Activated effector memory CD4-positive, alpha-beta T cell treated with Interleukin-2 at 50 U/mL for 16 hours (primary cell): Measurements from ENCODE around the gene LSM6.
A peak's percentile ranks its signal among the peaks of the same experiment; 100 is the strongest.

Source experiments
- DNase-seq: peaks from one replicate; pipeline ENCODE4 v3.0.0-alpha.2; 2020

LSM6 gene

DNA sequence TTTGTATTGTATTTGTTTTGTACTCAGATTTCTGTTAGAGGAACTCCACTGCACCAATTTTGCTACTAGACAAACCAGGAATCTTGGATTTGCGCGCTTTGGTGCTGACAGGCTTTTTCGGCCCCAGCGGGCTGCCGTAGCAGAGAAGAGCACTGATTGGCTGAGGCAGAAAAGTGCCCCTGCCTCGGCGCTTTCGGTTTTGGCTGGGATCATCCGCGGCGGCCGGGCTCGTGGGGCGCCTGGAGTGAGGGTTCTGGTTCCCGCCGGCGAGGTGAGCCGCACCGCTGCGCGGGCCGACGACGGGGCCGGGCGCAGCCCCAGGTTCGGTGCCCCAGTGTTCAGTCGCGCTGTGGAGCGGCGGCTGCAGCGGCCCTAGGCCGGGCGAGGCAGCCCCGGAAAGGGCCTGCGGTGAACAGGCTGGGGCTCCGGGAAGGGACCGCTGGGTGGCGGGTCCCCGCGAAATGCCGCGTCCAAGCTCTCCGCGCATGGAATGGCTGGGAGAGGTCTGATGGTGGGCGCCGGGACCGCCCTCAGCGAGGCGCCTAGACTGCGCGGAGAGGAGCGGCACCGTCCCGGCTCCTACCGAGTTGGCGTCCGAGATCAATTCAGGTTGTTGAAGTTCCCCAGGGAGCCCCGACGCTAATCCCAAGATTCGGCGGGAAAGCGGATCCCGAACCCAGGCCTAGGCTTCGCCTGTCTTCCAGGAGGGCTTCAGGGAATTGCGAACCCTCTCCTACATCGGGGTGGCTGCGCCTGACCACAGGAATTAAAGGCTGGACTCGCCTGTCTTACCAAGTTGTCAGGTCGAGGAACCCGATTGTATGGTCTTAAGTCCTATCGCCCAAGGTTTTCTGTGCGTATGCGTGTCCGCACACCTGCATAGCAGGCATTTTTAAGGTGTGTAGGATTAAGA is at the start of gene LSM6:
LSM6 (plus strand) TSS at position 178 of the 913 bp plus-strand sequence. CDS start 7,204 bp downstream, outside the sequence.
- peak; percentile 74 for DNase-seq

DNA sequence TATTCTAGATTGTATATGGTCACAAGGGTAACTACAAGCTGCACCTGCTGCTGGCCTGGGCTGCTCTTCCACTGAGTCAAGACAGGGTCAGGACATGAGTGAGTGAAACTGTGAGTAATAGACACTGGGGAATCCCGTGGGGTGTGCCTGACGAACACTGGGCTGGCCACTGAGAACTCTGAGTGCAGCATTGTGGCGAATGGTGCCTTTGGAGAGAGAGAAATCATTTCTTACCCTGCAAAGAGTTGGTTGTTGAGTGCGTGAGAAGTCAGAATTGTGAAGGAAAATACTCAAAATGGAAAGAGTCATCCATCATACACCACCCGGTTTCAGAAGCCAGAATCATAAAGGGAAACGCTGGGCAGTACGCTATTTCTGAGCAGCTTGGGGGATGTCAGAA is 43.1 kb upstream of the LSM6 start:
- DNase-seq, result no peak

DNA sequence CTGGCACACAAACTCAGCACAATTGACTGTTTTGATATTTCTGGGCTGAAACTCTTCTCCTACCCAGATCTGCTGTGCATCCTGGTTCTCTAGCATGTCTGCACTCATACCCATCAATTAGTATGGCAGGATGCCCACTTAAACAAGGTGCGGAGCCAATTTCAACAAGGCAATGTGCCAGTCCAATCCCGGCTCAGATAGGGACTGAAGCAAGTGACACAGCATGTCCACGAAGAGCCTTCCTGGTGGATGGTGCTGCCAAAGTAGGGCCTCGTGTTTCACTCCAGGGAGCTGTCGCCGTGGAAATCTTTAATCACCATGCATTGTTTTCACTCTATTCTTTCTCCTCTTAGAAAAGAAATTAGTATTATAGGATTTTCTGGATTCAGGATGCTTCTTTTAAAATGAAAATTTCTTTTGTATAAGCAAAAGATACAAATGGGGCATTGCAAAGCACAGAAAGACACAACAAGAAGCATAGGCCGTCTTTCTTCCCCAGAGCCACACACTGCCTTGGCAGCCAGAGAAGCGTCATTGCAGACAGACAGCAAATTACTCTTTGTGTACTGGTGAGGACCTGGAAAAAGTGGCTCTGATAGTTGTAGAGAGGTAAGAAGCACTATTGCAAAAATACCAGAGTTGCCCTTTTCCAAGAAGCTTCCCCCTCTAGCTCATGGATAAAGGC is 40.6 kb upstream of the LSM6 start:
- DNase-seq, result no peak

DNA sequence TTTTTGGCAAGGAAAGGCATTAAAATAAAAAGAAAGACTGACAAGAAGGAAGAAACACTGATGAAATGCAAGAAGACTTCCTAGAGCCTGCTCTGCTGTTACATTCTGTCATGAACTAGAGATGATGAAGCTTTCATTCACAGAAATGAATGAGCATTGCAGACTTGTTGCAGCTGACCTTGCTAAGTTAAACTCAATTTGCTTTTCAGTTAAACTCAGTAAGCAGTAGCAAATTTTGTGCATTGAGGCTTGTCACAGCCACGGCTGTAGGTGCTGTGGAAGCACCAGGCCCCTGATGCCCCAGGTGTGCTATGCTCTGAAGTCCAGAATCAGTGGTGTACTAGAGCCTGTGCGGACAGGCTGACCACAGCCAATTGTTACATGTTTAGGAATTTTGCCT is 39.6 kb upstream of the LSM6 start:
- no peak for DNase-seq

DNA sequence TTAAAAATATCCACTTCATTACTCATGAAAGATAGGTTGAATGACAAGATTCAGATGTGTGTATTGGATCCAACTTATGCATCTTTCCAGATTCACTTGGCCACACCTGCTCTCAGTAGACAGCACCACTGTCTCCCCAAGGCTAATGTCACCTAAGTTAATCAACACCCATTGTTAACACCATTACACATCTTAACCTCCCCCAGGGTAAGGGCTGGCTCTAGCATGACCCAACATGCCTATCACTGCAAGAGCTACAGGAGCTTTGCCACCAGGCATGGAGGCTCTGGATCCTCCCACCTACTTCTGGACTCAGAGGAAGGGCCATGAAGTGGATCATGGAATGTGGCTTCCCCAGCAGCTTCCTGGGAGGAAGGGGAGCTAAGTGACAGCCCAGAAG is 32.8 kb upstream of the LSM6 start:
- DNase-seq, result no peak

DNA sequence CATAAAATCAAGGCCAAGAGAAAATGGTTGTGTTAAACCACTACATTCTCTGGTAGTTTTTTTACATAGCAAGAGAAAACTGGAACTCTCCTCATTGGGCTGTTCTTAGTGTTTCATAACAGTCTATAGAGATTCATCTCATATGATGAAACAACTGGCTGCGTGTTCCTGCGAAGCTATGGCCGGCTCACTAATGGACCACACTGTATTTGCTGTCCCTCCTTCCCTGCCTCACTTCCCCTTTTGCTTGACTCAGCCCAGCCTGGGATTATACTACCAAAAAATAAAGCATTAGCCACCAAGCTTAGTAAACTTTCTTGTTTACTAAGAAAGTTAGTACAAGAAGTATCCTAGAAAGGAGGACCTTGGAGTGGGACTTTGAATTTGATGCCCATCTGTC is 31.6 kb upstream of the LSM6 start:
- DNase-seq, result no peak

DNA sequence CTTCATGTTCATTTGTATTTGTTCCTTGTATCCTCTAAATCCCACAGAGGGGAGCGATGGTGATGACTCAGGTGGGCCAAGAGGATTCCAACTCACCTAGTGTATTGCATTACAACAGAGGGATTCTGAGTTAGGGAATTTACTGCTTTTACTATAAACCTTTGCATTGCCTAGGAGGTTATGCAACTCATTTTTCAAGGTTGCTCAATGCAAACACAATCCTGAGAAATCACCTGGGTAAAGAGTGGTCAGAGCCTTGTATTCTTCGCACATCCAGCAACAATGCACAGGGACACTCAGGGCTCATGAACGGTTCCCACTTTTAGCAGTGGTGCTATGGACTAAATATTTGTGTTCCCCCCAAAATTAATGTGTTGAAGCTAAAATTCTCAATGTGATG is 28.6 kb upstream of the LSM6 start:
- no peak for DNase-seq

DNA sequence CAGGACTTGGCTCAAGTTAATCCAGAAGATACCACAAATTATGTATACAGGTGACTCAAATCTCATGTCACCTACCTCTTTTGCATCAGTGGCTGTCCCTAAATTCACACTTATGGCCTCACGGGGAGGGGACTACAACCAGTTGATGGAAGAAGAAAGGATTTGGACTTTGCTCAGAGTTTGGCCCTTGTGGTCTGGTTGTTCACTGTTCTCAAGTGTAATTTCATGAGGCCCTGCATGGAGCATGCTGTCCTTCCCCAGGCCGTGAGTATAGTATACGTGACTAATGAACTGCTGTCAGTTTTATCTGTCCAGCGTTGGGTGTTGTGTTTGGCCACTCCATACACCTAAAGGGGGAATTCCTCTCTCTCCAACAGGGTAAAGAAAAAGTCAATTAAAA is 27.5 kb upstream of the LSM6 start:
- no peak for DNase-seq

DNA sequence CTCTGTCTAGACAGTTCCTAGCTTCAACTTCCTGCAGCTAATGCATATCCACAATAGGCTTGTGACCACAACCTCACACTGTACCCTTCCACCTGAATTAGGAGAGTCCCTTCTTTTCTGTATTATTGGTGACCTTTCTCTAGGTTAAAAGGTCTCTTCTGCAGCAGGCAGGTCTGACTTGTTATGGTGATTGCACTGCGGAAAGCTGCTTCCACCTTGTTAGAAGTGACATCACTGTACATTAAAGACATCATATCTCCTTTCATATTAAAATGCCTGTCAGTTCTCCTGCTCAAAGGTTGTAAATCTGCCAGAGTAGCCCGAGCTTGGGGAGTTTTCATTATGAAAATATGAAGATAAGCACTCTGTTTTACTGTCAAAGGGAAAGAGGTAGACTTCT is 21.5 kb upstream of the LSM6 start:
- no peak for DNase-seq

DNA sequence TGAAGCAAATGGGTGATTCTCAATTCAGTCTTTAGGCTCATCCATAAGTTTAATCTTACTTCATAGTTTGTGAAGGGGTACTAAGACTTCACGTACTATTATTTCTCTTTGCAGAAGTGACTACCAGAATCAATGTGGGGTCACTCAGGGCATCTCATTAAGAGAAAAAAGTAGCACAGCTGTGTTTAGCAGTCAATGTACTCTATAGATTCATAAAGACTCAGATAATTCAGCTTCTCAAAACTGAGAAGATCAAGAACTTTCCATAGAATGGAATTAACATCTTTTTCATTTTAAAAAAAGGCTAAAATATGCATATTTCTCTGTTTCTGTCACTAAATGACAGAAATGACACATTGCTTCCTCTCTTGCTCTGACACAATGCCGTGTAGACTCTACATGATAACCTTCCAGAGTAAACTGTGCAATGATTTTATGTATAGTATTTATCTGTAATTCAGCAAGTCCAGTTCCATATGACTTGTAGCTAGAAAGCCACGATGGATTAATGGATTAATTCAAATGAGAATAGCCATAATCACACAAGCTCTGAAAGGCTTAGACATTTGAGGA is 20.3 kb upstream of the LSM6 start:
- DNase-seq, result no peak

DNA sequence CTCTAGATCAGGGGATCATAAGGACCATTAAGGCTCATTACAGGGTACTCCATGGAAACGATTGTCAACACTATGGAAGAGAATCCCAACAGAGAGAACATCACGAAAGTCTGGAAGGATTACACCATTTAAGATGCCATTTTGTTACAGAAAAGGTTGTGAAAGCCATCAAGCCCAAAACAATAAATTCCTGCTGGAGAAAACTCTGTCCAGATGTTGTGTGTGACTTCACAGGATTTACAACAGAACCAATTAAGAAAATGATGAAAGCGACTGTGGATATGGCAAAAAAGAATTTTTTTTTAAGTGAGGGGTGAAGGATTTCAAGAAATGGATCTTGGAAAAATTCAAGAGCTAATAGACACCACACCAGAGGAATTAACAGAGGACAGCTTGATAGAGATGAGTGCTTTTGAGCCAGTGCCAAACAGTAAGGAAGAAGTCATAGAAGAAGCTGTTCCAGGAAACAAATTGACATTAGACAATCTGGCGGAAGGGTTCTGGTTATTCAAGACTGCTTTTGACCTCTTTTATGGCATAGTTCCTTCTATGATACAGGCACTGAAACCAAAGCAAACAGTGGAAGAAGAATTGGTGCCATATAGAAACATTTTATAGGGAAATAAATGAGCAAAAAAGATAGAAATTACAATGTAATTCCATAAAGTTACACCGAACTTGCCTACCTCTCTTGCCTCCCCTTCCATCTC is 17.3 kb upstream of the LSM6 start:
- DNase-seq, result no peak

DNA sequence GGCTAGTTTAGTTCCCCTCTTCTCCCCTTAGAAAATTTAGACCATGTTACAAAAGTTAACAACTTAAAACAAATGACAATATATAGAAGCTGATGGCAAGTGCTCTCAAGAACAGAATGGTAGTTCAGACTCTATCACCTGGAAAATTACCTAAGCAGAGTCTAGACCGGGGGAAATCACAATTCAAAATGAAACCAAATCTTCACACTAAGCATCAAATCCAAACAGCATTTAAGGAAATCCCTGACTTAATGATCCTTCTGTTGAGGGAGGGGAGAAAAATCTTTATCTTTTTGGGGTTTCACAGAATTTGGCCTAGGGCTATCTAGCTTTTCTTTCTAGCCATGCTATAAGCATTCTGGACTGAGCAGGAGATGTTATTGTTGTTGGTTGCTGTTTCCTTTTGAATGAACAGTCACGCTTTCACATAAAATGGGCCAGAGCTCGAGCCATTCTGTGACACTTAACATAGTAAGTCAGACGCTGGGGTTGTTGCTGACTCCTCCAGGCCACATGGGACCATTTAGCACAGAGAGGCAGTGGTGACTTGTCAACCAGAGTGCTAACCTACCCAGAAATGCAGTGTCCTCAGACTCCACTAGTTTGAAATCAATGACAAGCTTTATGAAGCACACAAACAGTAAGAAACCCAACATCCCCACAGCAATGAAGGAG is 16.0 kb upstream of the LSM6 start:
- no peak for DNase-seq

DNA sequence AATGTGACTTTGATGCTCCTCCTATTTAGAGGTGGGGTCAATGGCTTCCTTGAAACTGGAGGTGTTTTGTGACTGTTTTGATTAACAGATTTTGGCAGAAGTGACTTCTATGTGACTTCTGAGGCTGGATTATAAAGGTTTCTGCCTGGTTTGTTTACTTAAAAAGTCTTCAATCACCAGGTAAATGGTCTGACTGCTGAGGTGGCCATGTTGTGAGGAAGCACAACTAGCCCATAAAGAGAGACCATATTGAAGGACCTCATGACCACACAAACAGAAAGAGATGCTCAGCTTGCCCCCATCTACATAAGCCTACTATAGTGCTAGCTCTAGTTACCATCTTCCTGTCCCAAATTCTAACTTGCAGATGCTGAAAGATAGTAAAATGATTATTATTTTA is 14.3 kb upstream of the LSM6 start:
- DNase-seq, result no peak

DNA sequence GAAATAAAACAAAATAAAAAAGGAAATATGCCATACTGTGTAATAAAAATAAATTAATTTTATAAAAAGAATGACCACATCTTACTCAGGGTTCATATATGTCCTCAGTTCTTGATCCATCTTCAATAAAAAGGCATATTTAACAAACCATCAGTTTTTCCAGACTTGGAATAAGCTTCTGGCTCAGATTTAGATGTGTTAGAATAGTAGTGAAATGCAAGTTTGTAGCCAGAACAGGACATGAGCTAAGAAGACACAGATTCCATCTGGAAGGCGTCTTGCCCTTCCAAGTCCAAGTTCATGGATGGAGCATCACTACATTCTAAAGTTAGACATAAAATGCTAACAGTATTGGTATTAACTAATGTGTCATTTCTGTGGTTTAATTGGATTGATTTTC is 10.3 kb upstream of the LSM6 start:
- no peak for DNase-seq

DNA sequence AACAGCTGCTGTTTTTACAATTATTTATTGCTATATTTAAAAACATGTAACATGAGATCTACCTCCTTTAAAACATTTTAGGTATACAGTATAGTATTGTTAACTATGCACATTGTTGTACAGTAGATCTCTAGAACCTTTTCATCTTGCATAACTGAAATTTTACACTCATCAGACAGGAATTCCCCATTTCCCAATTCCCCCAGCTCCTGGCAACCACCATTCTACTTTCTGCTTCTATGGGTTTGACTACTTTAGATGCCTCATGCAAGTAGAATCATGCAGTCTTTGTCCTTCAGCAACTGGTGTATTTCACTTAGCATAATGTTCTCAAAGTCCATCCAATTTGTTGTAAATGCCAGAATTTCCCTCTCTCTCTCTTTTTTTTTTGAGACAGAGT is 9.7 kb upstream of the LSM6 start:
- DNase-seq, result no peak

DNA sequence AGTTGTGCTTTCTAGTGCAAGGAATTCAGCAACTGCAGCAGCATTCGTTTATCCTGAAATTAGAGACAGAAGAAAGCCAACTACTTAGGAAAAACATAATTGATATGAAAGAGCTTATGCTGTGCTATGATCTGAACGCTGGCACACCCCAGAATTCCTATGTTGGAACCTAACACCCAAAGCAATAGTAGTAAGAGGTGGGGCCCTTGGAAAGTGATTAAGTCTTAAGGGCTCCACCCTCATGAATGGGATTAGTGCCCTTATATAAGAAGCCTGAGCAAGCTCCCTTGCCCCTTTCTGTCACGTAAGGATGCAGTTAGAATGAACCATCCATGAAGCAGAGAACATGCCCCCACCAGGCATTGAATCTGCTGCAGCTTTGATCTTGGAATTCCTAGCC is 5.4 kb upstream of the LSM6 start:
- DNase-seq, result no peak

DNA sequence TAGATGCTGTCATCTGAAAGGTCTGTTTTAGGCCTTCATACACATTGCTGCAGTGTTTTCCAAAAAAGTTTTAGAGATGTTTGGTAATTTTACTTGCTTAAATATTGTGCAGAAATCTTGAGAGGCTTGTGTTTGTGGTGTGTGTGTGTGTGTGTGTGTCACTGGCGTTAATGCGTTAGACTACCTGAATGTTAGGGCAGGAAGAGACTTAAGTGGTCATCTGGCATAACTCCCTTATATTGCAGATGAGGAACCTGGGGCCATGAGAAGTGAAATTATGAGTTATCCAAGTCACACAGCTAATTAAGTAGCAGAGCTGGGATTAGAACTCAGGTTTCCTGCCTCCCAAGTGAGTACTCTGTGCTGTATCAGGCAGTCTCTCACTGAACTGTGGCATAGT is 1.4 kb downstream of the LSM6 start:
- DNase-seq, result no peak

DNA sequence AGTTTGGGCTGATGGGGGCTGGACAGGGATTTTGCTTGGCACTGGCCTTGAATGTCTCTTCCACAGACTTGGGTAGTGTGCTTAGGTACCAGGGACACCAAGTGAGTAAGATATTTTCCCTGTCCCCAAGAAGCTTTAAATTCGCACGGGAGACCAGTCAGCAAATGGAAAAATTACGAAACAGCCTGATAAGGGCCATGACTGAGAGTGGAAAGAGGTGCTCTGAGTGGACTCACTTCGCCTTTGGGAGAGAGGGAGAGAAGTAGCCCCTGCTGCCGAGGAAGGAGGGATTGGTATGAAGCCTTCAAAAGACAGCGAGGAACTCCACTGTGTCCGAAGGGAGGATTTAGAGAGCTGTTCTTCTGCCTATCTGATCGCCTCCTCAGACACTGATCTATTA is 2.6 kb downstream of the LSM6 start:
- DNase-seq, result no peak

DNA sequence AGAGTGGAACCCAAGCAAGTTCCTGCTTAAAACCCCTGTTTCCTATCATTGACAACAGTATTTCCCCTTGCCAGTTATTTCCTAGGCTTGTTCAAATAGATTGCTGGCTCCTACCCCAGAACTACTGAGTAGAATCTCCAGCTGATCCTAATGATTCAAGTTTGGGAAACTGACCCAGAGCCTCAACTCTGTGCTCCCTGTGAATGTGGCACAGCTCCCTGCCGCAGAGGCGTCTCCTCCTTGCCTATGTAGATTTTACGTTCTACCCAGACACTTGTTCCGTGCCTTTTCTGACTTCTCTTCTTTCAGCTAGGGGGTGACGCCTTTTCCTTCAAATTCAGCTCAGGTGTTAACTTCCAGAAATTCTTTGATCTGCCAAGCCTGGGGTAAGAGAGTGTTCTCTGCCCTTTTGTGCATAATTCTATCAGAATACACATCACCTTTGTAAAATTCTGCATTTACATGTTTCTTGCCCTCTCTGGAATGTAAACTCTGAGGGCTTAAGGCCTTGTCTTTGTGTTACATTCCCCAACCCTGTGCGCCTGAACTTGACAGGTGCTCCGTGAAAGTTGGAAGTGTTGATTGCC is 4.4 kb downstream of the LSM6 start:
- DNase-seq, result no peak

DNA sequence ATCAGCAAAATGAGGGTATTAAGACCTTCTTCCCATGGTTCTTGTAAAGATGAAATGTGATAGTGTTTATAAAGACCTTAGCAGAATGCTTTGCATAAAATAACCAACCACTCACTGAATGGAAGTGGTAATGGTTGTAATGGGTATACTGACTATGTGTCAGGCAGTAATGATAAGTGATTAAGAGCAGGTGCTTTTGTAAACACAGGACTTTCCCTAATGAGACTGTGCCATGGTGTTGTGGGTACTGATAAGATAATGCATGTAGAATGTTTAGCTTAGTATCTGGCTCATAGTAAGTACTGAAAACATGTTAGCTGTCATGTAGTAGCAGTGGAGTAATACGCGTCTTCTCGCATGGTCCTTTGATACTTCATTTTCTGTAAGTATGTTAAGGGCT is 6.9 kb downstream of the LSM6 start:
- DNase-seq, result no peak

DNA sequence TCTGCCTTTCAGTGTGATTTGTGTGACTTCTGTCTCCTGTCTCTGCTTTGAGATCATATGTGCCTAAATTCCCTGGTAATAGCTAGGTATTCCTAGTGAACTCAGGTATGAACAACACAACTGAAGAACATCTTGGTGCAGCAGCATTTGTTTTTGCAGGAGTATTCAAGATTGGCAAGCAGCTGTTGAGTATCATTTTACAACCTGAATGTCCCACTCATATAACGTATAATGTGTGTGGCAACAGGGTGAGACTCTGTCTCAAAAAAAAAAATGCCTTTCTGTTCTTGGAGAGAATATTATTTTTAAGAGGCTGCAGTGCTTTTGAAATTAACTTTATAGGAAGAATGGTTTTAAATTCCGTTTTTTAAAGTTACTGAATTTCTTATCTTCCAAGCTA is 7.7 kb downstream of the LSM6 start:
- no peak for DNase-seq

DNA sequence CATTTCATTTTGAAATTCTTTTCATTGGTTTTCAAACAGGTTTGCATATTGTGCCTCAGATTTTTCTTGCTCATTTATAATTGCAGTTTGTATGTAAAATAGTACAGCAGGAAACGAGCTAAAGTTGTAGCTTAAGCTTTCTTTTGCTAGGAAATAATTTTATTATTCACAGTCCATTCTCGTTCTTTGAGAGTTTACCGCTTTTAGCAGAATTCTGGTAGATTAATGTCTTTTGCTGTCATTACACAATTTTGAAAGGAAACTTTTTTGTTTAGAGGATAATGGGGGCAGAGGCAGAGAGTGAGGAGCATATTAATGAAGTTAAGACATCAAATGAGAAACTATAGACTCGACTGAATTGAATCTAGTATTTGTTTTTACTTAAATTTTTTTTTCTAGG is 10.5 kb downstream of the LSM6 start:
- DNase-seq, result no peak

DNA sequence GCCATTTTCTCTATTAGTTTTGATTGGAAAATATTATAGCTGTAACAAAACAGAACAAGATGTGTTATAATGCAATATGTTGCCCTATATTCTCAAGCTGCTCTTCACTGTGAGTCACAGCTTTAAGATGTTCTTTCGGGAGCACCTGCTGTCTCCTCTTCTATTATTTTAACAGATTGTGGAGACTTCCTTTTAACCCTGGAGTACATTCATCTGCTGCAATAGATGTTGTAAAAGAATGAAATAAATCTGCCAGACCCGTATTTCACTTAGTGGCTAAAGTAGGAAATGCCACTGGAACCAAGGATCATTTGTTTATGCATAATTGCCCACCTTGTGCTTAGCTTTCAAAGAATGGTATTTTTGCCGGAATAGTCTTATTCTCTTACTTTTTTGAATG is 11.1 kb downstream of the LSM6 start:
- DNase-seq, result no peak
